GM12865 (cell line): Measurements from ENCODE around the gene PTTG1IP2.
"Not testable (repeated sequence)": the region's sequence is repeated elsewhere in the genome, so short reads cannot be mapped to it uniquely, and the experiment has no call there.

ENCODE experiments used
- DNase-seq: peaks from one replicate; pipeline ENCODE4 v3.0.0; 2010; ENCODE audit warnings: low read depth
- H3K4me3 ChIP-seq: 2 replicates; pipeline ENCODE4 v1.5.1; 2011; ENCODE audit warnings: mild to moderate bottlenecking, low read depth, low read length, control low read depth
- TF ChIP-seq, protein P1 (sequence below): IDR thresholded peaks from 2 replicates; pipeline ENCODE4 v1.5.1; 2011; ENCODE audit warnings: low read length, control low read depth, low read depth, inconsistent platforms; ENCODE audit not compliant: insufficient read depth; ENCODE audit errors: missing control alignments

The PTTG1IP2 gene

DNA sequence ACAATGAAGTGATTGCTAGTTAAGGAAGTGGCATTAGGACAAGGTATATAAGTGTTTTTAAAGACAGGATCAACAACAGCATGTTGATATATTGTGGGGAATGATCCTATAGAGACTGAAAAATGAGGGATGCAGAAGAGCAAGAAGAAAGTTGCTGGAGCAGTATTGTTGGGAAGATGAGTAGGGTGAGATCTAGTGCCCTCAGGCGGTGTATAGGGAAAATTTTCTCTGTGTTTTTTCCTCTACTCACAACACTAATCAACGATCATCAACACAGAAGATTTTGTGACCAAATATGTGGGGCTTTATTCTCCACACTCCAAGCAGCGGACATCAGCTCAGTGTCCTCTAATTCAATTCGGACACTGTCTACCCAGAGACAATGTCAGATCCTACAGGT, 9.6 kb upstream of the PTTG1IP2 start:
- no peak for DNase-seq
- H3K4me3 ChIP-seq, result no peak overlapping the region
- TF ChIP-seq, protein P1, sequence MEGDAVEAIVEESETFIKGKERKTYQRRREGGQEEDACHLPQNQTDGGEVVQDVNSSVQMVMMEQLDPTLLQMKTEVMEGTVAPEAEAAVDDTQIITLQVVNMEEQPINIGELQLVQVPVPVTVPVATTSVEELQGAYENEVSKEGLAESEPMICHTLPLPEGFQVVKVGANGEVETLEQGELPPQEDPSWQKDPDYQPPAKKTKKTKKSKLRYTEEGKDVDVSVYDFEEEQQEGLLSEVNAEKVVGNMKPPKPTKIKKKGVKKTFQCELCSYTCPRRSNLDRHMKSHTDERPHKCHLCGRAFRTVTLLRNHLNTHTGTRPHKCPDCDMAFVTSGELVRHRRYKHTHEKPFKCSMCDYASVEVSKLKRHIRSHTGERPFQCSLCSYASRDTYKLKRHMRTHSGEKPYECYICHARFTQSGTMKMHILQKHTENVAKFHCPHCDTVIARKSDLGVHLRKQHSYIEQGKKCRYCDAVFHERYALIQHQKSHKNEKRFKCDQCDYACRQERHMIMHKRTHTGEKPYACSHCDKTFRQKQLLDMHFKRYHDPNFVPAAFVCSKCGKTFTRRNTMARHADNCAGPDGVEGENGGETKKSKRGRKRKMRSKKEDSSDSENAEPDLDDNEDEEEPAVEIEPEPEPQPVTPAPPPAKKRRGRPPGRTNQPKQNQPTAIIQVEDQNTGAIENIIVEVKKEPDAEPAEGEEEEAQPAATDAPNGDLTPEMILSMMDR, result no peak

GRCh38 chr7:90461219-90461618, 8.2 kb upstream of the PTTG1IP2 start:
- no peak overlapping the region for H3K4me3 ChIP-seq
- TF ChIP-seq, protein P1, result no peak
- no peak for DNase-seq

DNA sequence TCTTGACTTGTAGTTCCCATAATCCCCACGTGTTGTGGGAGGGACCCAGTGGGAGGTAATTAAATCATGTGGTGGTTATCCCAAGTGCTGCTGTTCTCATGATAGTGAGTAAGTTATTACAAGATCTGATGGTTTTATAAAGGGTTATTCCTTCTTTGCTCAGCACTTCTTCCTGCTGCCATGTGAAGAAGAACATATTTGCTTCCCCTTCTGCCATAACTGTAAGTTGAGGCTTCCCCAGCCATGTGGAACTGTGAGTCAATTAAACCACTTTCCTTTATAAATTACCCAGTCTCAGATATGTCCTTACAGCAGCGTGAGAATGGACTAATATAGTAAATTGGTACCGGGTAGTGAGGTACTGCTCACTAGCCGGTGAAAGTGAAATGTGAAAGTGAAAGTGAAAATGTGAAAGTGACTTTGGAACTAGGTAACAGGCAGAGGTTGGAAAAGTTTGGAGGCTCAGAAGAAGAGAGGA, 6.2 kb upstream of the PTTG1IP2 start:
- peak; percentile 5 for DNase-seq
- H3K4me3 ChIP-seq, result not testable (repeated sequence)

- TF ChIP-seq, protein P1, result no peak
- no peak overlapping the region for H3K4me3 ChIP-seq
- no peak for DNase-seq
Observed at GRCh38 chr7:90465816-90466215, 3.6 kb upstream of the PTTG1IP2 start.

- DNase-seq, result no peak
- no peak overlapping the region for H3K4me3 ChIP-seq
- TF ChIP-seq, protein P1, result no peak
Observed at GRCh38 chr7:90472805-90473540, 3.5 kb downstream of the PTTG1IP2 start.

GRCh38 chr7:90473814-90474213, 4.4 kb downstream of the PTTG1IP2 start:
- H3K4me3 ChIP-seq, result no peak overlapping the region
- TF ChIP-seq, protein P1, result no peak
- DNase-seq, result no peak

DNA sequence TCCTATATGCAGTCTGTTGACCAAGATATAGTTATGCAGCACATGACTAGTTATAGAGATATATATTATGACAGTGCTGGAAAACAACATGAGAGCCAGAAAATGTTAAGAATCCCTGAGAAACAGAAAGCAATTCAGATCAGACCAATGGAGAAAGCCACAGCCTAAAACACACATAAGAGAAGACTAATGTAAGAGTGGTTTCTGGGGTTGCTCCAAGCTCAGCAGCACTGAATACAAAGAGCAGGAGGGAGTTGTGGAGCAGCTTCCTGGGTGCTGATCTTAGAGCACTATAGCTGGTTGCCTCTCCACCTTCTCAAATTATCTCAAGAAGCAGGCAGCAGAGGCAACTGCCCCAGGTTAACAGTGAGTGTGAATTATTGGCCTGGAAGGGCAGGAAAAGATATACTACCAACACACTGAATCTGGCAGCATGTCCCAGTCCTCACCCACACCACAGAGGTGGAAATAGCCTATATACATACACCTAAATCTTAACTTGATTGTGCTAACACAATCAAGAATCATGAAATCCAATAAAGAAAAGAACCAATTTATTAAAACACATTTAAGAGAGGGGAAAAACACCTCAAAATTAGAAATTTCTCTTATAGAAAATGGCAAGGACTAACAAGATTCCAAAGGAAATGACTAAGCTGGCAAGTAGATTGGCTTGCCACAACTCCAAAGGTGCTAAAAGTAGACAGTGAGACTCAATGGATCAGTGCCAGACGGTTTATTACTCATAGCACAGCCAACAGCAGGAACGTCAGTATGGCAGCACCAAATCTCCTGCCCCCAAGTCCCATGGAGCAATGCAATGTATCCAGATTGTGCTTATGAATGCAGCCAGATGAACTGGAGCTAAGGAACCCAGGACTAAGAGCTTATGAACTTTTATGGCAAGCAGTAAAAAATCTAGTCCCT, 5.1 kb downstream of the PTTG1IP2 start:
- TF ChIP-seq, protein P1, result no peak
- no peak overlapping the region for H3K4me3 ChIP-seq
- DNase-seq, result no peak
